PC-3 (cell line): ENCODE data around the gene SYS1.

Source experiments
- EZH2 ChIP-seq: fragments of 300-600 bp; sonication (generic); IDR thresholded peaks from one replicate; pipeline ENCODE4 v1.6.1; 2017; ENCODE audit warnings: antibody characterized with exemption, mild to moderate bottlenecking, low read length; ENCODE audit not compliant: unreplicated experiment
- EZH2phosphoT487 ChIP-seq: fragments of 300-600 bp; sonication (generic); IDR thresholded peaks from 2 replicates; pipeline ENCODE4 v1.6.1; 2018; ENCODE audit warnings: mild to moderate bottlenecking, antibody characterized with exemption, low read length, borderline replicate concordance
- TF ChIP-seq, protein P1 (sequence below): fragments of 300-600 bp; sonication (generic); conservative IDR thresholded peaks from 2 replicates; pipeline ENCODE4 v1.5.1; 2017; ENCODE audit warnings: antibody characterized with exemption, low read depth, mild to moderate bottlenecking, low read length

DNA sequence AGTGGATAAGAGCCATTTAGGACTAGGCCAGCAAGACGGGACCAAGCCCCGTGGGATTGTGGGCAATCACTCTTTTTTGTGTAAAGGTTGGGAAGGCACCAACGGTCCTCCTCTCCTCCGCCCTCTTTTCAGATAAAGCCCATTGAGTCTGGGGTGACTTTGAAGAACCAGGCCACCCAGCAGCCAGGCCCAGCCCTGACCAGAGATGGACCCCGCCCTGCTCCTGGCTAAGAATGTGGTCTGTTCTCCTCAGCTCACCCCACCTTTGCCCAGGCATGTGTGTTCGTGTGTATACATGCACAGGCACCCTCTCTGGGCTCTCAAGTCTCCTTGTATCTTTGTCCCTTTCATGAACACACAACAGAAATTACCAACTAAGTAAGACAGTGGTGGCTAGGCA is 23.9 kb upstream of the SYS1 start:
- TF ChIP-seq, protein P1, sequence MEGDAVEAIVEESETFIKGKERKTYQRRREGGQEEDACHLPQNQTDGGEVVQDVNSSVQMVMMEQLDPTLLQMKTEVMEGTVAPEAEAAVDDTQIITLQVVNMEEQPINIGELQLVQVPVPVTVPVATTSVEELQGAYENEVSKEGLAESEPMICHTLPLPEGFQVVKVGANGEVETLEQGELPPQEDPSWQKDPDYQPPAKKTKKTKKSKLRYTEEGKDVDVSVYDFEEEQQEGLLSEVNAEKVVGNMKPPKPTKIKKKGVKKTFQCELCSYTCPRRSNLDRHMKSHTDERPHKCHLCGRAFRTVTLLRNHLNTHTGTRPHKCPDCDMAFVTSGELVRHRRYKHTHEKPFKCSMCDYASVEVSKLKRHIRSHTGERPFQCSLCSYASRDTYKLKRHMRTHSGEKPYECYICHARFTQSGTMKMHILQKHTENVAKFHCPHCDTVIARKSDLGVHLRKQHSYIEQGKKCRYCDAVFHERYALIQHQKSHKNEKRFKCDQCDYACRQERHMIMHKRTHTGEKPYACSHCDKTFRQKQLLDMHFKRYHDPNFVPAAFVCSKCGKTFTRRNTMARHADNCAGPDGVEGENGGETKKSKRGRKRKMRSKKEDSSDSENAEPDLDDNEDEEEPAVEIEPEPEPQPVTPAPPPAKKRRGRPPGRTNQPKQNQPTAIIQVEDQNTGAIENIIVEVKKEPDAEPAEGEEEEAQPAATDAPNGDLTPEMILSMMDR = no peak
- TF ChIP-seq EZH2 (no peak), EZH2phosphoT487 (no peak)
